Natural killer cell (primary cell): ENCODE data around the gene UNC13C. TPM values are rescaled to one million over a fixed set of nuclear protein-coding genes. Genes with fewer than 3 reads are reported as not detected.

Experiments used
- ATAC-seq, 3 donors: fragments of 150-1000 bp in 2 of 3; fragments of 200-7000 bp in 1 of 3; cut with Tn5 transposase; 1 replicate in 1 of 3; 2 replicates in 2 of 3; pipeline ENCODE4 v1.10.0; 2021; ENCODE audit warnings: mild to moderate bottlenecking in 2 of 3, moderate library complexity in 2 of 3
- DNase-seq, 2 donors: peaks; one replicate each; pipeline versions ENCODE4 v3.0.0 to v3.0.0-alpha.2; 2013 to 2021; ENCODE audit warnings: mixed read lengths in 1 of 2
- H3K27ac ChIP-seq: one replicate; pipeline ENCODE4 v1.5.1; 2013; ENCODE audit warnings: mild to moderate bottlenecking, low read length
- H3K27me3 ChIP-seq: one replicate; pipeline ENCODE4 v1.6.1; 2013; ENCODE audit warnings: low read length; ENCODE audit not compliant: control insufficient read depth, insufficient read depth
- H3K36me3 ChIP-seq: one replicate; pipeline ENCODE4 v1.6.1; 2013; ENCODE audit warnings: low read length; ENCODE audit not compliant: control insufficient read depth, insufficient read depth
- H3K4me1 ChIP-seq: one replicate; pipeline ENCODE4 v1.6.1; 2013; ENCODE audit warnings: low read length; ENCODE audit not compliant: control insufficient read depth, insufficient read depth
- H3K4me3 ChIP-seq: one replicate; pipeline ENCODE4 v1.5.1; 2013; ENCODE audit warnings: low read length
- H3K9me3 ChIP-seq: one replicate; pipeline ENCODE4 v1.6.1; 2013; ENCODE audit warnings: low read length; ENCODE audit not compliant: control insufficient read depth, insufficient read depth
- H3K27ac Mint-ChIP-seq, 2 donors: one replicate each; pipeline ENCODE4 v1.8.0; 2022; ENCODE audit warnings: mild to moderate bottlenecking in 2 of 2, mixed read lengths in 2 of 2, moderate library complexity in 1 of 2
- H3K27me3 Mint-ChIP-seq, 2 donors: one replicate each; pipeline ENCODE4 v1.8.0; 2022; ENCODE audit warnings: low read depth in 2 of 2, mixed read lengths in 2 of 2
- H3K36me3 Mint-ChIP-seq: one replicate; pipeline ENCODE4 v1.8.0; 2022; ENCODE audit warnings: mixed read lengths
- H3K4me1 Mint-ChIP-seq, 2 donors: one replicate each; pipeline ENCODE4 v1.8.0; 2022; ENCODE audit warnings: mixed read lengths in 2 of 2
- H3K4me3 Mint-ChIP-seq: one replicate; pipeline ENCODE4 v1.8.0; 2022; ENCODE audit warnings: mild to moderate bottlenecking, moderate library complexity, mixed read lengths
- H3K9me3 Mint-ChIP-seq, 2 donors: one replicate each; pipeline ENCODE4 v1.8.0; 2022; ENCODE audit warnings: mixed read lengths in 2 of 2
- CTCF ChIP-seq: fragments of 200-600 bp; IDR thresholded peaks from one replicate; pipeline ENCODE4 v1.8.0; 2022; ENCODE audit warnings: antibody characterized with exemption
- WGBS: methylation state at CpG from one replicate; pipeline ENCODE4 v1.1.7; 2013; ENCODE audit warnings: missing lambda C conversion rate; ENCODE audit not compliant: insufficient coverage; 5-methylcytosine and 5-hydroxymethylcytosine counted together
- intact Hi-C: fragments of 100-400 bp; cut with micrococcal nuclease; formaldehyde crosslinking; loops from one replicate; pipeline ENCODE4 v1.14.2; 2022
- total RNA-seq, 4 donors: library from RNA; stranded (reverse); fragments of 120-200 nt in 1 of 4; gene quantifications; one replicate each; pipeline versions ENCODE4 v1.2.3 to v1.2.4, GENCODE V29; 2013 to 2022

UNC13C gene
- total RNA-seq, 3 donors from 2014 or later (not counting 1 experiment from before 2014, with no cell fraction given): not detected

GRCh38 chr15:54097019-54097418, 118.8 kb downstream of the UNC13C start:
- no peak for DNase-seq
- H3K4me3 ChIP-seq: no peak overlapping the region
- ATAC-seq: no peak
- no peaks in the 10 kb centered on the region for H3K4me1 Mint-ChIP-seq
- H3K36me3 Mint-ChIP-seq: no peaks in the 10 kb centered on the region
- no peaks in the 10 kb centered on the region for H3K4me1 ChIP-seq
- intact Hi-C loops: no loop called here
- H3K9me3 ChIP-seq: no peaks in the 10 kb centered on the region
- peaks cover 3 to 5% of the 10 kb centered on the region in 2 donors for H3K9me3 Mint-ChIP-seq
- no peak for TF ChIP-seq CTCF
- H3K27ac Mint-ChIP-seq: no peak overlapping the region
- H3K27me3 Mint-ChIP-seq: no peaks in the 10 kb centered on the region
- no peaks in the 10 kb centered on the region for H3K36me3 ChIP-seq
- H3K27me3 ChIP-seq: no peaks in the 10 kb centered on the region
- H3K4me3 Mint-ChIP-seq: no peak overlapping the region
- H3K27ac ChIP-seq: no peak overlapping the region

- no peaks in the 10 kb centered on the region for H3K27me3 ChIP-seq
- no peak overlapping the region for H3K4me3 ChIP-seq
- H3K9me3 ChIP-seq: no peaks in the 10 kb centered on the region
- no peaks in the 10 kb centered on the region for H3K36me3 ChIP-seq
- Mint-ChIP-seq H3K4me1 (no peaks in the 10 kb centered on the region), H3K9me3 (peaks cover 3 to 5% of the 10 kb centered on the region in 2 donors), H3K27ac (no peak overlapping the region), H3K4me3 (no peak overlapping the region), H3K27me3 (no peaks in the 10 kb centered on the region), H3K36me3 (no peaks in the 10 kb centered on the region)
- WGBS: 57% methylated on average over 1 of the region's 1 CpG
- DNase-seq (no peak), ATAC-seq (no peak)
- TF ChIP-seq CTCF: no peak
- H3K27ac ChIP-seq: no peak overlapping the region
- H3K4me1 ChIP-seq: no peaks in the 10 kb centered on the region
- intact Hi-C loops: no loop called here
Measured at GRCh38 chr15:54099010-54099409, 120.8 kb downstream of the UNC13C start.

- DNase-seq (no peak), ATAC-seq (no peak)
- WGBS: 86% methylated on average over 8 of the region's 10 CpGs
- Histone ChIP-seq H3K27ac (no peak overlapping the region), H3K36me3 (no peaks in the 10 kb centered on the region), H3K27me3 (no peaks in the 10 kb centered on the region), H3K9me3 (no peaks in the 10 kb centered on the region), H3K4me3 (no peak overlapping the region), H3K4me1 (no peaks in the 10 kb centered on the region)
- Mint-ChIP-seq H3K4me3 (no peak overlapping the region), H3K27me3 (no peaks in the 10 kb centered on the region), H3K27ac (no peak overlapping the region), H3K9me3 (peaks cover 0 to 4% of the 10 kb centered on the region in 2 donors), H3K4me1 (no peaks in the 10 kb centered on the region), H3K36me3 (no peaks in the 10 kb centered on the region)
- TF ChIP-seq CTCF: no peak
- intact Hi-C loops: no loop called here
Measured at GRCh38 chr15:54101664-54102270, 123.5 kb downstream of the UNC13C start.

- TF ChIP-seq CTCF: no peak
- no peaks in the 10 kb centered on the region for H3K9me3 ChIP-seq
- no peaks in the 10 kb centered on the region for H3K36me3 ChIP-seq
- Mint-ChIP-seq H3K36me3 (no peaks in the 10 kb centered on the region), H3K27ac (no peak overlapping the region), H3K4me3 (no peak overlapping the region), H3K27me3 (no peaks in the 10 kb centered on the region), H3K4me1 (no peaks in the 10 kb centered on the region), H3K9me3 (peaks cover 0 to 4% of the 10 kb centered on the region in 2 donors)
- no peaks in the 10 kb centered on the region for H3K27me3 ChIP-seq
- no peak overlapping the region for H3K4me3 ChIP-seq
- no peaks in the 10 kb centered on the region for H3K4me1 ChIP-seq
- ATAC-seq (no peak), DNase-seq (no peak)
- no peak overlapping the region for H3K27ac ChIP-seq
- WGBS: 75% methylated on average over 3 of the region's 3 CpGs
- intact Hi-C loops: no loop called here
Measured at GRCh38 chr15:54102704-54103103, 124.5 kb downstream of the UNC13C start.
